Activated naive CD4-positive, alpha-beta T cell treated with anti-CD3 and anti-CD28 coated beads, Interleukin-2, amount 50 U/mL, for 16 hours (primary cell): ENCODE data around the gene BACE2.
"Not testable (repeated sequence)": the region's sequence is repeated elsewhere in the genome, so short reads cannot be mapped to it uniquely, and the experiment has no call there.

Experiments
- DNase-seq: peaks from one replicate; pipeline ENCODE4 v3.0.0-alpha.2; 2020

Gene BACE2

DNA sequence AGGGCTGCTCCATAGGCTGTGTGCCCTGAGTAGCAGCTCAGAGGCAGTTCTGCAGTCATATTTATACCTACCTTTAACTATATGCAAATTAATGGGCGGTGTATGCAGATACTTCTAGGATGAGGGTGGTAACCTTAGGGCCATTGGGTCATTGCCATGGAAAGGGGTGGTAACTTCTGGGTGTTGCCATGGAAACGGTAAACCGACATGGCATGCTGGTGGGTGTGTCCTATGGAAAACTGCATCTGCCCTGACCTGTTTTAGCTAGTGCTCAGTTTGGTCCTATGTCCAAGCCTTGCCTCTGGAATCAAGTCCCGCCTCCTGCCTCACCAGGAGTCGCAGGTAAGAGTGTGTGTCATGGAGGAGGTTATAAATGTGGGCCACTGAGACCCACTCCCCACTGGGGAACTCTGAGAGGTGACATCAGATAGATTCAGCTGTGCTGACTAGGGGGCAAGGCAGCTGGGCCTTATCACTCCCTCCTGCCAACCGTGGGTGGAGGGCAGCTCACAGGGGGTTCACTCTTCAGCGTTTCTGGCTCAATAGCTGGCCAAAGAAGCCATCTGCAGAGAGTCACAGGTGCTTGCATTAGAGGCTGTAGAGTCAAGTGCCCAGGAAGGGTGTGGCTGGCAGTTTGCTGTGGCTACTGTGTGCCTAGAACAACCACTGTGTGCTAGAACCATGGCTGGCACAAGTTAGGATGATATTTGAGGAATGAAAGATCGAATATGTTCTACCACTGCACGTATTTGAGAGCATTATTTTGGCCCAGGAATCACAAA lies 19.0 kb downstream of the BACE2 start:
- DNase-seq: no peak

DNA sequence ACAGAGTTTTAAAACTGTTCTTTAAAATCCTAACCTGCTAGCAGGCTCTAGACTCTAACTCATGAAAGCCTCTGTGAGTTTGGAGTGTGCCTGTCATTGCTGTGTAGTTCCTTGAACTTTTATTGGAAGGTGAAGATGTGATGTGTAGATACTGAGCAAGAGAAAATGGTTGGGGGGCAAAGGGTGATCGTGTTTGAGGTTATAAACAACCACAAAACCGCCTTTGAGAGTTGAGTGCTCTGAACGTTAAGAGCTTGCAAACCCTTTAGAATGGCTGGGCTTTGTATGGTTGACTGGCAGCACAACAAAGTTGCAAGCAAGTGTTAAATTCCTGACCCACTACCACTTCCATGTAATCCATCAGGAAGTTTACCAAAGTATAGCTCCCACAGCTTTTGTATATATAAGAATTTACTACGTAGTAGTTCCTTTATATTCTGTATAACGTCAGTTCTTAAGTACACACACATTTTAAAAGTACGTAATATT lies 19.6 kb downstream of the BACE2 start:
- no peak for DNase-seq

GRCh38 chr21:41188486-41189149 lies 20.7 kb downstream of the BACE2 start:
- DNase-seq: no peak

DNA sequence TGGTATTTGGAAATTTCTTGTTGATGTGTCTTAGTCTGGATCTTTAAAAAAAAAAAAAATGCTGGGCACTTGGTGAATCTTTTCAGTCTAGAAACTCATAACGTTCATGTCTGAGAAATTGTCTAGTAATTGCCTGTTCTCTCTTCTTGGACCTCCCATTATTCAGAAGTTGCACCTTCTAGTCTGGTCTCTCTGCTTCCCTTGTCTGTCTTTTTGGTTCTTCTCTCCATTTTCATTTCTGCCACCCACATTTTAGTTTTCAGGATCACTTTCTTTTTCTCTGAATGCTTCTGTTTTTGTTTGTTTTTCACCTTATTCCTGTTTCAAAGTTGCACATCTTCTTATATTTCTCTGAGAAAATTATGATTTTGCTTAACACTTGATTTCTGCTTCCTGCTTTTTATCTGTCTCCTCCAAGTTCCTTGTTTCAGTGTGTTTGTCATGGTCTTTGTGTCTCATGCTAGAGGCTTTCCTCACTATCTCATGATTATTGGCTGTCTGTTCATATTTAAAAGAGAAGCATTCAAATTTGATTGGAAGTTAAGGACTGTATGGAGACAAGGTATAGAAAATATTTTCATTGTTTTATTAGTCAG lies 21.3 kb downstream of the BACE2 start:
- no peak for DNase-seq

- not testable (repeated sequence) for DNase-seq
Measured at GRCh38 chr21:41192552-41192951, 24.6 kb downstream of the BACE2 start.

DNA sequence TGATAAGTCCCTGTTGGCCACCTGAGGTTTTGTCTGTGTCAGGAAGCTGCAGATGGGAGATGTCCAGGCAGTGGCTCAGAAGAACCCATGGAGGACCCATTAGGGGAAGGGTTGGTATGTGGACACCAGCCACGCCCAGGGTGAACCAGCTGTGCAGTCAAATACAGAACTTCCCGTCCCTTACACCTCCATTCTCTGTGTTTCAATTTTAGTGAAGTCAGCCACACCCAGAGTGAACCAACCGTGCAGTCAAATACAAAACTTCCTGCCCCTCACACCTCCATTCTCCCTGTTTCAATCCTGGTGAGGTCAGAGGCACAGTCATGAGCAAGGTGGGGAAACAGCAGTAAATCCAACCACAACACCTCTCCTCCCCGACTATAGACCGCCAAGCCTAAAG lies 27.4 kb downstream of the BACE2 start:
- DNase-seq: no peak

DNA sequence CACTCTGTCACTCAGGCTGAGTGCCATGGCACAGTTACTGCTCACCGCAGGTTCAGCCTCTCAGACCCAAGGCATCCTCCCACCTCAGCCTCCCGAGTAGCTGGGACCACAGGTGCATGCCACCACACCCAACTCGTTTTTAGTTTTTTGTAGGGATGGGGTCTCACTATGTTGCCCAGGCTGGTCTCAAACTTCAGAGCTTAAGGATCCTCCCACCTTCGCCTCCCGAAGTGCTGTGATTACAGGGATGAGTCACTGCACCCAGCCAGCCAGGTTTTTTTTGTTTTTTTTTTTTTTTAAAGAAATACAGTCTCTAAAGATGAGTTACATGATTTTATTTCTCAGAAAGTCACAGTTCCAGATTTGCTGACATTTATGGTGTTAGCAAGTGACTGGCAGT lies 29.0 kb downstream of the BACE2 start:
- DNase-seq: no peak

- DNase-seq: no peak
Measured at GRCh38 chr21:41197582-41197981, 29.6 kb downstream of the BACE2 start.

DNA sequence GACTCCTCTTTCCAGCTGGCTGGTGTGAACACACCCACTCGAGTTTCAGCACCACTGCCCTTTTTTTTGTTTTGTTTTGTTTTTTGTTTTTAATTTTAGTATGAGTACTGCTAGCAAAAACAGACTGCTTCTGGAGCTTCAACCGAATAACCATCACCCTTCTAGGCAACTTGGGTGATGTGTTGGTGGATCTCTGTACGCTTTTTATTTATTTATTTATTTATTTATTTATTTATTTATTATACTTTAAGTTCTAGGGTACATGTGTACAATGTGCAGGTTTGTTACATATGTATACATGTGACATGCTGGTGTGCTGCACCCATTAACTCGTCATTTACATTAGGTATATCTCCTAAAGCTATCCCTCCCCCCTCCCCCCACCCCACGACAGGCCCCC lies 30.7 kb downstream of the BACE2 start:
- DNase-seq: not testable (repeated sequence)

DNA sequence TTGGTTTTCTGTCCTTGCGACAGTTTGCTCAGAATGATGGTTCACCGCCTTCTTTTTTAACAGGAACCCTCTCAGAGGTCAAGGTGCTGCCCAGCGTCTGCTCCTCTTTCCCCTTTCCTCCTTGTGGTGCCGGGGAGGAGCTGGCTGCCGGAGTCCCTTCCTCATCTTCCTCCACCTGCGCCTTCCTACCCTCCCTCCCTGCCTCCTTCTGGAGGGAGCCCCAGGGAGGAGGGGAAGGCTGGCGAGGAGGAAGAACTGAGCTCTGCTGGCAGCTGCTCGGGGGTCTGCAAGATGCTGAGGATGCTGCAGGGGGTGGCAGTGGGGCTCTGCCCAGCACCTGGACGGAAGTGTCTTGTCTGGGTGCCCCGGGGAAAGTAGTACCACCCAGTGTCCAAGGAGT lies 31.2 kb downstream of the BACE2 start:
- DNase-seq: no peak

GRCh38 chr21:41199588-41199987 lies 31.6 kb downstream of the BACE2 start:
- DNase-seq: no peak

DNA sequence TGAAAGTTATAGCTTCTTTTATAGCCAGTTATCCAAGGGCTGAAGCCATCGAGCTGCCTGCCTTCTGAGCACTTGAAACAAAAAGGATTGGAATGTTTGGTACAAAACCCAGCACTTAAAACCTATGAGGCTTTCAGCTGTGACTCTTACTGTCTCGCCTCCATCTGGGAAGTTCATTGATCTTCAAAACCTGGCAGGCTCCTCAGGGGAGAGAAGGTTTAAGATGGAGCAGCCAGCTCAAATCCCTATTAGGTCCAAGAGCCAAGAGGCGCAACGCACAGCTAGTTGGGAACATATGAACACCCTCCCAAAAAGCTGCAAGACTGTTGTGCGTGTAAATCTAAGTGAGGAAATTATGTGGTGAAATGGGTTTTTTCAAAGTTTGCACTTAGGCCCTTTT lies 33.4 kb downstream of the BACE2 start:
- DNase-seq: no peak

DNA sequence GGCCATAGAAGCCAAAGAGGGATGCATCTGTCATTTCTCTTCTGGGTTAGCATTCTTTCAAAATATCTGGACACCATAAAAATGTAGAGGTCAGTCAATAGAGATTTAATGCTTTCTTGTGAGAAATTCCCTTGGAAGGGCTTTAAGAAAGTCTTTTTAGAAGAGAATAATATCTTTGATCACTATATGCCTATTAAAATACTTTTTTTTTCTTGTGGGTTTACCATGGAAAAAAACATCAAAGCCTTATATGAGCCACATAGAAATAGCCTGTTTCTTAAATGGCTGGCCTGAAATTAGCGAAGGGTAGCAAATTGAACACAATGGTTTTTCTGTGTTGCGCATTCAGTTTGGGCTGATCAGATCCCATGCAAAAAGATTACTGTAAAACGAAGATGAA lies 36.8 kb downstream of the BACE2 start:
- DNase-seq: no peak

GRCh38 chr21:41207401-41208375 lies 39.7 kb downstream of the BACE2 start:
- DNase-seq: no peak

- DNase-seq: no peak
Measured at GRCh38 chr21:41208376-41208763, 40.4 kb downstream of the BACE2 start.

DNA sequence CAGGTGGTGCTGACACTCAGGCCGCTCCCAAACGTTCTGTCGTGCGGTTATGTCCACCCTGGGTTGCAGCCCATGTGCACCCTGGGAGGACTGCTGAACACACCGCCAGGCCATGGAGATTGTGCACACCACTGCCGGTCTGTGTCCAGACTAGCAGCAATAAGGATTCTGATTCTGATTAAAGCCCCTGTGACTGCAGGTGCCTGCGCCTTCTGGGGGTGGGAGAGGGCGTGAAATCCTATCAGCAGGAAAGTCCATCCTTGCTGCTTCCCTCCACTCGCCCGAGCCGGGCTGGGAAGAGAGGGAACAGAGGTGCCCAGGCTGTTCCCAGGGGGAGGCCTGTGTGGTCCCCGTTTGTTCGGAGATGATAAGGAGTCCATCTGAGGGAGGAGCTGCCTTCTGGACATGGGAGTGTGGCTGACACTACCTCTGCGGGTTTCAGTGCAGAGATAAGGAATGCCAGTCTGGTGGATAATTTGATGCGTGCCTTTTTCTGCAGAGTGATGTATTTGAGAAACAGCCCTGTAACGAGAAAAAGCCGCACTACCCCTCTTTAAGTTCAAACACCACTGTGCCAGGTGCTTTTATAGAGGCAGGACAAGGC lies 41.2 kb downstream of the BACE2 start:
- no peak for DNase-seq

- no peak for DNase-seq
Measured at GRCh38 chr21:41210426-41211059, 42.6 kb downstream of the BACE2 start.

DNA sequence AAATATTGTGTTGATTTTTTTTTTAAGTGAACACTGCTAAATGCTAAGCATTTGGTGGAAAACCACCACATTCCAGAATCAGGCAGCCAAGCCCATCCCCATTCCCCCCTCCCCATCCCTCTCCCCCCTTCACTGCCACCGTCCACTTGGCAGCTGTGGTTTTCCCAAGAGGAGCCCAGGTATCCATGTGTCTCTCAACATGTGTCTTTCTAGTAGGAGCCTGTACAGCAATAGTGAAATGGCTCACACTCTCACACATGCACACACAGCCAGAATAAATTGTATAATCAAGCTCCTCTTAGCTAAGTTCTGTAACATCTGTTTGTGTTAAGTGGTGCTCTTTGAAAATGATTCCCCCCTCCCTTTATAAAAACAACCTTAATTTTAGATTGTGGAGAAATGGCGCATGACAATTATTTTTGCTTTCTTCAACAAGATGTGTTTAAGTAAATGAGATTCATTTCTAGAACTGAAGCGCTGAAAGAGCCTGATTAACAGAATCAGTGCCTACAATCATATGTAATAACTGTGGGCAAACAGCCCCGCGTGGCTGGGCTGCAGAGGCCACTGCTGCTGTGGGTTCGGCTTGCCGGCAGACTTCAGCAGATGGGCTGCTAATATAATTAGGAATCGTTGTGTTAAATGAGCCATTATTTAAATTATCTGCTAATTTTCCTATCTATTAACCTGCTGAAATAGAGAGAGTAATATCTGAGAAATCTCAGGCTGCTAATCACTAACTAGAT lies 43.3 kb downstream of the BACE2 start:
- DNase-seq: no peak

DNA sequence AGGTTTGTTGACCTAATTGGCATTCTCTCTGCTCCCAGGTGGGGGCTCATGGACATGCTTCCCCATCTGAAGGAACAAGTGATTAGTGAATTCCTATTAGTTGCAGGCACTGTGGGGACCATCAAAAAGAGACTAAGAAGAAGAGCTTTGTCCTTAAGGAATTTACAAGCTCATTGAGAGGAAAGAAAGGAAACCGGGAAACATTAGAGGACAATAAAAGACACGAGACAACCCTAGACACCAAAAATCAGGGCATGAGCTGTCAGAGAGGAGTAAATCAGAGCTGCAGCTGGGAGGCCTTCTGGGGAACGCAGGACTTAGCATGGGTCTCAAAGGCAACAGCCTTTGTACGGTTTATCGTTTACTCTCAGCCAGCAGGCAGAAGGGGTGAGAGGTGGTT lies 45.1 kb downstream of the BACE2 start:
- no peak for DNase-seq

DNA sequence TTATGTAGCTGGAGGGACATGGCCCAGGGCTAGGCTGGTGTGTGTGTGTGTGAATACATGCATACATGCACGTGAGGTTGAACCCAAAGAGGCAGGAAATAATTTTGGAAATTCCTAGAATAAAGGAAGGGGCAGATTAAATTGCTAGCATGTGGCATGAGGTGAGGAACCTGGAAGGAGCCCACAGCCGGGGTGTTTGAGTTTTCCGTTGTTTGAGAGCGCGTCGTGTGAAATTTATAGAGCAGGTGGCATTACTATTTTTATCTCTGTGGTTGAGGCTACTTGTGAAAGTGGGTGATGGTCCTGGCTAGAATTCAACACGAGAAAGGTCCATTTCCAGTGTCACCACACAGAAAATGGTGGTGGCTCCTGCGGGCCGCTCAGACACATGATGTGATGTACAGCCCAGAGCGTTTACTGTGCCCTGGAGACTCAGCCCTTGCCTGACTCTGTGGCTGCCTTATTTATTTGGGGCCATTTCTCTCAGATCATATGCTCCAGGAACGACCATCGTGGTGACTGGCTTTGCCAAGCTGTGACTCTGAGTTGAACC lies 48.0 kb downstream of the BACE2 start:
- DNase-seq: no peak

DNA sequence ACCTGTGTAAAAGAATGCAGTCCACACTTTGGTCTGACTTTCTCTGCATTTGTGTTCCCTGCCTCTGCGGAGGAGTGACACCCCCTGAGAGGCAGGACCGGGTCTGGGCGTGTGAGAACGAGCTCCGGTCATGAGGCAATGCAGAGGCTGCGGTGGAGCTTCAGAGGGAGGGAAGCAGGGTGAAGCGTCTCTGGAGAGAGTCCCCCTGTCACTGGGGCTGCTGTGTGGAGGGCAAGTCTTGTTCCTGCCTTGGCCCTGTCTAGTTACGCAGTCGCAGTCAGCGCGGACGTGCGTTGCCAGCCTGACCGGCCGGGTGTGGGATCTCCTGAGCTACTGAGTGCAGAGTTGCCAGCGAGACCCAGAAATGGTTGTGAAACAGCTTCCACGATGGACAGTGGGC lies 48.5 kb downstream of the BACE2 start:
- no peak for DNase-seq
